H1 (cell line): ENCODE results near the gene RASGRP3. TPM values are rescaled to one million over a fixed set of nuclear protein-coding genes. Genes with fewer than 3 reads are reported as not detected.

Source experiments
- CTCF ChIA-PET: fragments of 300-600 bp; sonication (Branson Sonifier 250); formaldehyde crosslinking; loops from one replicate; lab custom pipeline; 2021; ENCODE audit not compliant: partially characterized antibody; lab: Charles Lee
- POLR2A ChIA-PET: fragments of 300-600 bp; sonication (Branson Sonifier 250); formaldehyde crosslinking; loops from one replicate; lab custom pipeline; 2021; ENCODE audit warnings: inconsistent platforms; ENCODE audit not compliant: partially characterized antibody; lab: Charles Lee
- DNase-seq, 2 experiments: peaks; one replicate each; pipeline versions ENCODE4 v3.0.0 to v3.0.0-alpha.2; 2010 to 2022; ENCODE audit warnings: low spot score in 2 of 2, low read depth in 1 of 2, mixed read lengths in 1 of 2
- FAIRE-seq: peaks from 2 replicates; lab custom pipeline; 2011; peaks lifted over from hg19 to GRCh38; lab: Jason Lieb, UNC
- H2AFZ ChIP-seq: 2 replicates; pipeline ENCODE4 v1.8.1; 2012; ENCODE audit warnings: low read length, inconsistent platforms
- H2AK5ac ChIP-seq: 2 replicates; pipeline ENCODE4 v1.6.1; 2013; ENCODE audit warnings: low read depth, low read length
- H2BK120ac ChIP-seq: replicated peaks from 2 replicates; pipeline ENCODE3; 2013; ENCODE audit warnings: low read depth, low read length, inconsistent platforms
- H2BK12ac ChIP-seq: 2 replicates; pipeline ENCODE4 v1.6.1; 2013; ENCODE audit warnings: low read depth, low read length
- H2BK15ac ChIP-seq: 2 replicates; pipeline ENCODE4 v1.6.1; 2013; ENCODE audit warnings: low read length
- H2BK20ac ChIP-seq: 2 replicates; pipeline ENCODE4 v1.6.1; 2013; ENCODE audit warnings: low read length
- H2BK5ac ChIP-seq: 2 replicates; pipeline ENCODE4 v1.6.1; 2013; ENCODE audit warnings: low read depth, low read length
- H3K14ac ChIP-seq: 2 replicates; pipeline ENCODE4 v1.6.1; 2013; ENCODE audit warnings: inconsistent platforms; ENCODE audit not compliant: insufficient read length
- H3K18ac ChIP-seq: 2 replicates; pipeline ENCODE4 v1.6.1; 2013; ENCODE audit warnings: low read length; ENCODE audit errors: extremely low read depth
- H3K23ac ChIP-seq: 2 replicates; pipeline ENCODE4 v1.6.1; 2013; ENCODE audit warnings: inconsistent platforms; ENCODE audit not compliant: insufficient read length
- H3K23me2 ChIP-seq: 2 replicates; pipeline ENCODE4 v1.6.1; 2013; ENCODE audit warnings: low read depth, low read length
- H3K27ac ChIP-seq: 2 replicates; pipeline ENCODE4 v1.6.1; 2011; ENCODE audit warnings: low read depth, low read length, inconsistent platforms
- H3K27me3 ChIP-seq, 4 experiments: replicated peaks in 1 of 4; 1 replicate in 1 of 4; 2 replicates in 3 of 4; pipeline versions ENCODE4 v1.6.1 to v1.8.1; 2011 to 2013; ENCODE audit warnings: low read length in 3 of 4, mild to moderate bottlenecking in 3 of 4, inconsistent platforms in 2 of 4, mixed read lengths in 2 of 4, moderate library complexity in 1 of 4; ENCODE audit not compliant: control insufficient read depth in 3 of 4, insufficient read depth in 3 of 4; ENCODE audit errors: extremely low read depth in 1 of 4
- H3K36me3 ChIP-seq, 4 experiments: 2 replicates each; pipeline versions ENCODE4 v1.6.1 to v1.8.1; 2011 to 2013; ENCODE audit warnings: mild to moderate bottlenecking in 4 of 4, low read length in 3 of 4, moderate library complexity in 2 of 4, control low read depth in 1 of 4, inconsistent platforms in 1 of 4; ENCODE audit not compliant: insufficient read depth in 4 of 4, control insufficient read depth in 2 of 4
- H3K4ac ChIP-seq: replicated peaks from 2 replicates; pipeline ENCODE3; 2013; ENCODE audit warnings: low read length, low read depth, mixed read lengths, inconsistent platforms; ENCODE audit not compliant: insufficient read length
- H3K4me1 ChIP-seq, 4 experiments: replicated peaks in 1 of 4; 1 replicate in 1 of 4; 2 replicates in 3 of 4; pipeline versions ENCODE4 v1.6.1 to v1.8.1; 2011 to 2013; ENCODE audit warnings: low read length in 3 of 4, inconsistent platforms in 2 of 4, mixed read lengths in 1 of 4; ENCODE audit not compliant: insufficient read depth in 4 of 4, control insufficient read depth in 3 of 4
- H3K4me2 ChIP-seq, 2 experiments: 2 replicates each; pipeline versions ENCODE4 v1.6.1 to v1.8.1; 2011 to 2013; ENCODE audit warnings: low read depth in 2 of 2, low read length in 2 of 2, control low read depth in 1 of 2, inconsistent platforms in 1 of 2, mild to moderate bottlenecking in 1 of 2; ENCODE audit not compliant: insufficient read depth in 1 of 2
- H3K4me3 ChIP-seq, 4 experiments: fragments of 200-600, 300-600 bp in 1 of 4; sonication (generic), shearing (Covaris generic), sonication (Bioruptor Twin) in 1 of 4; 2 replicates each; pipeline versions ENCODE4 v1.5.1 to v1.8.1; 2011 to 2016; ENCODE audit warnings: low read length in 4 of 4, low read depth in 3 of 4, control low read depth in 2 of 4, inconsistent platforms in 2 of 4, mild to moderate bottlenecking in 2 of 4, mixed read lengths in 1 of 4, moderate library complexity in 1 of 4; ENCODE audit not compliant: insufficient read depth in 2 of 4; ENCODE audit errors: extremely low read depth in 1 of 4
- H3K56ac ChIP-seq: replicated peaks from 2 replicates; pipeline ENCODE3; 2013; ENCODE audit warnings: low read depth, mild to moderate bottlenecking, mixed read lengths, low read length, inconsistent platforms; ENCODE audit not compliant: insufficient read length
- H3K79me1 ChIP-seq: 2 replicates; pipeline ENCODE4 v1.6.1; 2013; ENCODE audit warnings: low read depth, low read length, control low read depth
- H3K79me2 ChIP-seq, 2 experiments: 2 replicates each; pipeline versions ENCODE4 v1.6.1 to v1.8.1; 2012 to 2013; ENCODE audit warnings: low read length in 2 of 2, mild to moderate bottlenecking in 2 of 2, inconsistent platforms in 1 of 2; ENCODE audit not compliant: insufficient read depth in 2 of 2, control insufficient read depth in 1 of 2
- H3K9ac ChIP-seq, 4 experiments: replicated peaks in 1 of 4; 1 replicate in 1 of 4; 2 replicates in 3 of 4; pipeline versions ENCODE4 v1.6.1 to v1.8.1; 2011 to 2013; ENCODE audit warnings: low read depth in 3 of 4, low read length in 3 of 4, control low read depth in 2 of 4, mild to moderate bottlenecking in 2 of 4, moderate library complexity in 2 of 4, inconsistent platforms in 1 of 4; ENCODE audit errors: extremely low read depth in 1 of 4
- H3K9me3 ChIP-seq, 2 experiments: 2 replicates each; pipeline versions ENCODE4 v1.6.1 to v1.8.1; 2012 to 2013; ENCODE audit warnings: mild to moderate bottlenecking in 2 of 2, moderate library complexity in 2 of 2, control low read depth in 1 of 2, inconsistent platforms in 1 of 2, low read depth in 1 of 2, low read length in 1 of 2, mixed read lengths in 1 of 2; ENCODE audit not compliant: insufficient read depth in 2 of 2
- H4K20me1 ChIP-seq, 2 experiments: replicated peaks in 1 of 2; 2 replicates each; pipeline versions ENCODE3 to v1.8.1; 2011 to 2013; ENCODE audit warnings: inconsistent platforms in 2 of 2, low read length in 2 of 2, mild to moderate bottlenecking in 1 of 2; ENCODE audit not compliant: insufficient read depth in 2 of 2, control insufficient read depth in 1 of 2
- H4K5ac ChIP-seq: 2 replicates; pipeline ENCODE4 v1.6.1; 2013; ENCODE audit warnings: low read length, low read depth, mixed read lengths, inconsistent platforms; ENCODE audit not compliant: insufficient read length
- H4K8ac ChIP-seq: 2 replicates; pipeline ENCODE4 v1.8.0; 2013; ENCODE audit warnings: mild to moderate bottlenecking, moderate library complexity, low read length, inconsistent platforms; ENCODE audit not compliant: insufficient read depth; ENCODE audit errors: extremely low read depth
- H4K91ac ChIP-seq: replicated peaks from 2 replicates; pipeline ENCODE3; 2013; ENCODE audit warnings: low read length, mixed read lengths, inconsistent platforms; ENCODE audit not compliant: insufficient read length
- BACH1 ChIP-seq: IDR thresholded peaks from 2 replicates; pipeline ENCODE4 v1.6.1; 2012; ENCODE audit warnings: low read length, improper control_type of control experiment
- CHD1 ChIP-seq: IDR thresholded peaks from 2 replicates; pipeline ENCODE4 v1.6.1; 2012; ENCODE audit warnings: low read depth, low read length, improper control_type of control experiment
- E2F6 ChIP-seq: IDR thresholded peaks from 2 replicates; pipeline ENCODE4 v1.6.1; 2012; ENCODE audit warnings: inconsistent platforms
- KDM4A ChIP-seq: IDR thresholded peaks from one replicate; pipeline ENCODE4 v1.7.1; 2012; ENCODE audit warnings: low read depth, mild to moderate bottlenecking, moderate library complexity, low read length, inconsistent platforms; ENCODE audit not compliant: severe bottlenecking
- KDM5A ChIP-seq: fragments of 200-600 bp; IDR thresholded peaks from 2 replicates; pipeline ENCODE4 v1.7.1; 2012; ENCODE audit warnings: mild to moderate bottlenecking, low read length, inconsistent platforms, mixed read lengths
- SP4 ChIP-seq: IDR thresholded peaks from 2 replicates; pipeline ENCODE4 v1.6.1; 2012; ENCODE audit warnings: low read length, inconsistent platforms
- WGBS, 2 experiments: shearing (Covaris generic) in 1 of 2; methylation state at CpG; one replicate each; pipeline versions ENCODE4 v1.1.6 to v1.1.7; 2013 to 2015; ENCODE audit warnings: low lambda C conversion rate in 2 of 2, mixed read lengths in 2 of 2, inconsistent platforms in 1 of 2, low coverage in 1 of 2, missing lambda C conversion rate in 1 of 2; ENCODE audit not compliant: insufficient replicate concordance in 2 of 2, insufficient coverage in 1 of 2, insufficient read length in 1 of 2; ENCODE audit errors: extremely low coverage in 1 of 2, missing lambda C conversion rate in 1 of 2; 5-methylcytosine and 5-hydroxymethylcytosine counted together
- polyA plus RNA-seq, 7 experiments: library from polyadenylated mRNA; depleted of rRNA in 3 of 7; stranded (reverse) in 5 of 7; unstranded in 2 of 7; fragments of >200 nt in 5 of 7; fragments of 200-250 nt in 2 of 7; gene quantifications; 1 replicate in 5 of 7; 2 replicates in 1 of 7; 4 replicates in 1 of 7; pipeline versions ENCODE4 v1.2.1 to v1.2.3, GENCODE V29; 2011 to 2013; ENCODE audit warnings: missing spikeins in 2 of 7, mixed read lengths in 2 of 7
- total RNA-seq: library from RNA; stranded (reverse); fragmentation: NEBNext Ultra II Directional; extraction: Animal tissue kit (Norgen Biotek cat#: 25700); gene quantifications from 2 replicates; pipeline ENCODE4 v1.2.1, GENCODE V29; 2021

Gene RASGRP3
- total and polyA plus RNA-seq, 2 of the 8 experiments (the other 6 are each of a cell fraction or from before 2014, with no cell fraction given): 0.06 TPM; not detected in 1

- Histone ChIP-seq H3K27me3 (no peaks in the 10 kb centered on the region), H3K4ac (no peak overlapping the region), H3K27ac (no peak overlapping the region), H3K23me2 (no peaks in the 10 kb centered on the region), H2BK120ac (no peak overlapping the region), H2AK5ac (no peak overlapping the region), H3K4me3 (no peak overlapping the region), H3K9me3 (no peaks in the 10 kb centered on the region), H2BK20ac (no peak overlapping the region), H3K23ac (no peak overlapping the region), H4K8ac (no peak overlapping the region), H3K9ac (no peak overlapping the region), H4K91ac (no peak overlapping the region), H2AFZ (no peak overlapping the region), H3K4me1 (no peaks in the 10 kb centered on the region), H2BK15ac (no peak overlapping the region), H3K56ac (no peak overlapping the region), H3K14ac (no peak overlapping the region), H3K18ac (no peak overlapping the region), H3K79me2 (no peaks in the 10 kb centered on the region), H4K20me1 (no peaks in the 10 kb centered on the region), H2BK5ac (no peak overlapping the region), H4K5ac (no peak overlapping the region), H3K36me3 (no peaks in the 10 kb centered on the region), H3K4me2 (no peak overlapping the region), H3K79me1 (no peaks in the 10 kb centered on the region), H2BK12ac (no peak overlapping the region)
- ChIA-PET CTCF (interaction anchor here (1.4 kb wide), 1 partner anchor 146 kb away, joined by 8 read pairs; no protein-coding TSS in a partner anchor), POLR2A (no interaction called here)
- FAIRE-seq (no peak), DNase-seq (no peak)
- 94% methylated on average over 4 of the region's 4 CpGs; no CpG with 5 or more reads in 1 of the 2 experiments for WGBS, 2 experiments
- no peak for TF ChIP-seq CHD1
- no peak for TF ChIP-seq BACH1
- no peak for TF ChIP-seq SP4
- no peak for TF ChIP-seq E2F6
- TF ChIP-seq KDM4A: no peak
- no peak for TF ChIP-seq KDM5A
These were observed 39.2 kb upstream of the RASGRP3 start for GRCh38 chr2:33437297-33437696.
